Pancreas (tissue), 10 donors: ENCODE results near the gene DDO. TPM values are rescaled to one million over a fixed set of nuclear protein-coding genes. Genes with fewer than 3 reads are reported as not detected.

Source experiments
- ATAC-seq, 4 donors: fragments of 200-7000 bp; cut with Tn5 transposase; one replicate each; pipeline versions ENCODE4 v1.8.0 to v1.9.1; 2020; ENCODE audit warnings: mild to moderate bottlenecking in 4 of 4, moderate library complexity in 4 of 4
- DNase-seq, 6 donors: peaks; one replicate each; pipeline ENCODE4 v3.0.0-alpha.2; 2020
- FAIRE-seq: peaks from 2 replicates; lab custom pipeline; 2012; peaks lifted over from hg19 to GRCh38; lab: Jason Lieb, UNC
- H3K27ac ChIP-seq, 4 donors: fragments of 200-600 bp; sonication (generic); 1 replicate in 3 of 4; 2 replicates in 1 of 4; pipeline versions ENCODE4 v1.5.0 to v1.8.0; 2020
- H3K27me3 ChIP-seq, 4 donors: fragments of 200-600 bp; one replicate each; pipeline ENCODE4 v1.8.0; 2021
- H3K36me3 ChIP-seq, 3 donors: fragments of 200-600 bp; sonication (generic) in 1 of 3; one replicate each; pipeline versions ENCODE4 v1.5.0 to v1.8.0; 2020 to 2021
- H3K4me1 ChIP-seq, 3 donors: fragments of 200-600 bp; one replicate each; pipeline ENCODE4 v1.8.0; 2021
- H3K4me3 ChIP-seq, 4 donors: fragments of 200-600 bp; sonication (generic) in 2 of 4; one replicate each; pipeline versions ENCODE4 v1.5.0 to v1.8.0; 2020 to 2021
- H3K9me3 ChIP-seq, 4 donors: fragments of 200-600 bp; one replicate each; pipeline ENCODE4 v1.8.0; 2021
- CTCF ChIP-seq, 4 donors: fragments of 200-600 bp; sonication (generic) in 3 of 4; IDR thresholded peaks; one replicate each; pipeline versions ENCODE4 v1.5.0 to v1.8.0; 2021; ENCODE audit warnings: antibody characterized with exemption in 4 of 4
- WGBS, 2 donors: extraction: QIAGEN DNeasy Blood & Tissue Kit; methylation state at CpG; one replicate each; pipeline ENCODE4 v1.1.7; 2013; 5-methylcytosine and 5-hydroxymethylcytosine counted together
- intact Hi-C, 3 donors: fragments of 100-400 bp; cut with DNase I; formaldehyde crosslinking; loops; one replicate each; pipeline versions ENCODE4 v1.11.1 to v1.14.2; 2022
- polyA plus RNA-seq, 2 donors: library from polyadenylated mRNA; stranded (reverse); fragments of 200-250 nt; gene quantifications; one replicate each; pipeline ENCODE4 v1.2.3, GENCODE V29; 2013
- total RNA-seq, 6 donors: library from RNA; stranded (reverse); fragmentation: NEBNext Ultra II Directional in 4 of 6; extraction: Animal tissue kit (Norgen Biotek cat#: 25700) in 4 of 6; gene quantifications; one replicate each; pipeline versions ENCODE4 v1.2.1 to v1.2.4, GENCODE V29; 2021 to 2023
- donor health status: healthy with polysubstance abuse.
- donor health status: DM: no; HTN: no; CAD: no; lungs with moderate emphysema.
- donor health status: DM: no; HTN: no; CAD: no.
- donor health status: control.
- donor health status: control.
- donor health status: Bipolar disorder and iron deficiency.
- donor health status: DM: yes; HTN: yes; CAD: no.
- donor health status: DM: no; HTN: no; CAD: no.
- donor health status: DM: no; HTN: no; CAD: no.
- donor health status: DM: yes; HTN: yes; CAD: no.

DDO gene
- total and polyA plus RNA-seq, 8 donors: 1.0 to 3.8 (median 1.4) TPM

- FAIRE-seq (no peak), DNase-seq (peak in 1 of 6 donors; percentile 11), ATAC-seq (peak; percentile 65 to 87 (median 75))
- WGBS, 2 donors: 40 to 54% methylated on average over 4 of the region's 4 CpGs
- peaks cover 0 to 18% (median 0%) of the 10 kb centered on the region in 3 donors for H3K4me1 ChIP-seq
- TF ChIP-seq CTCF (IDR thresholded peaks at IDR 0.05): no peak
- no peak overlapping the region for H3K4me3 ChIP-seq
- intact Hi-C loops: loop anchor here (5.0 to 10.0 kb wide), 3 partner anchors 208 to 685 kb away; partner anchors contain the start of gene CDC40 (in 1 of the 3)
- no peak overlapping the region for H3K27ac ChIP-seq
- H3K36me3 ChIP-seq: no peaks in the 10 kb centered on the region
- no peaks in the 10 kb centered on the region for H3K27me3 ChIP-seq
- no peaks in the 10 kb centered on the region for H3K9me3 ChIP-seq
These were observed 25.5 kb downstream of the DDO start for GRCh38 chr6:110389689-110390382.

GRCh38 chr6:110387986-110388385 lies 27.4 kb downstream of the DDO start:
- Histone ChIP-seq H3K4me1 (peaks cover 0 to 18% (median 0%) of the 10 kb centered on the region in 3 donors), H3K9me3 (no peaks in the 10 kb centered on the region), H3K27ac (no peak overlapping the region), H3K4me3 (no peak overlapping the region), H3K36me3 (no peaks in the 10 kb centered on the region), H3K27me3 (no peaks in the 10 kb centered on the region)
- FAIRE-seq: no peak
- intact Hi-C loops: loop anchor here in 1 of 3 donors (10.0 kb wide), 1 partner anchor 683 kb away; no protein-coding TSS in a partner anchor
- no peak for TF ChIP-seq CTCF (IDR thresholded peaks at IDR 0.05)
- no peak for ATAC-seq
- DNase-seq: no peak
- WGBS, 2 donors: 45 to 60% methylated on average over 2 of the region's 2 CpGs

- 74 to 80% methylated on average over 1 of the region's 1 CpG for WGBS, 2 donors
- Histone ChIP-seq H3K27me3 (no peaks in the 10 kb centered on the region), H3K9me3 (no peaks in the 10 kb centered on the region), H3K27ac (no peak overlapping the region), H3K36me3 (no peaks in the 10 kb centered on the region), H3K4me3 (no peak overlapping the region), H3K4me1 (peaks cover 0 to 18% (median 0%) of the 10 kb centered on the region in 3 donors)
- FAIRE-seq (no peak), DNase-seq (no peak), ATAC-seq (no peak)
- intact Hi-C loops: loop anchor here in 1 of 3 donors (10.0 kb wide), 1 partner anchor 681 kb away; no protein-coding TSS in a partner anchor
- no peak for TF ChIP-seq CTCF (IDR thresholded peaks at IDR 0.05)
These were observed 29.9 kb downstream of the DDO start for GRCh38 chr6:110385458-110385863.

GRCh38 chr6:110378552-110378951 lies 36.8 kb downstream of the DDO start:
- TF ChIP-seq CTCF (IDR thresholded peaks at IDR 0.05): no peak
- DNase-seq (no peak), ATAC-seq (no peak), FAIRE-seq (no peak)
- Histone ChIP-seq H3K36me3 (no peaks in the 10 kb centered on the region), H3K4me3 (no peak overlapping the region), H3K4me1 (no peaks in the 10 kb centered on the region), H3K27ac (no peak overlapping the region), H3K27me3 (no peaks in the 10 kb centered on the region), H3K9me3 (no peaks in the 10 kb centered on the region)
- intact Hi-C loops: no loop called here
- 86 to 87% methylated on average over 9 of the region's 9 CpGs for WGBS, 2 donors

- H3K4me3 ChIP-seq: no peak overlapping the region
- no peak for DNase-seq
- no peaks in the 10 kb centered on the region for H3K9me3 ChIP-seq
- no peak overlapping the region for H3K27ac ChIP-seq
- H3K4me1 ChIP-seq: no peaks in the 10 kb centered on the region
- H3K36me3 ChIP-seq: no peaks in the 10 kb centered on the region
- TF ChIP-seq CTCF (IDR thresholded peaks at IDR 0.05): no peak
- no peaks in the 10 kb centered on the region for H3K27me3 ChIP-seq
- ATAC-seq: no peak
- no peak for FAIRE-seq
- intact Hi-C loops: no loop called here
- WGBS, 2 donors: 35 to 46% methylated on average over 4 of the region's 4 CpGs
These were observed 46.3 kb downstream of the DDO start for GRCh38 chr6:110369066-110369465.
